HG03066 (cell line): ENCODE data around the gene WT1.
"Not testable (repeated sequence)": the region's sequence is repeated elsewhere in the genome, so short reads cannot be mapped to it uniquely, and the experiment has no call there.

ENCODE experiments used
- ATAC-seq: cut with Tn5 transposase; IDR thresholded peaks from one replicate; pipeline ENCODE4 v1.9.1; 2021; ENCODE audit warnings: low read depth; ENCODE audit not compliant: unreplicated experiment

WT1 gene

DNA sequence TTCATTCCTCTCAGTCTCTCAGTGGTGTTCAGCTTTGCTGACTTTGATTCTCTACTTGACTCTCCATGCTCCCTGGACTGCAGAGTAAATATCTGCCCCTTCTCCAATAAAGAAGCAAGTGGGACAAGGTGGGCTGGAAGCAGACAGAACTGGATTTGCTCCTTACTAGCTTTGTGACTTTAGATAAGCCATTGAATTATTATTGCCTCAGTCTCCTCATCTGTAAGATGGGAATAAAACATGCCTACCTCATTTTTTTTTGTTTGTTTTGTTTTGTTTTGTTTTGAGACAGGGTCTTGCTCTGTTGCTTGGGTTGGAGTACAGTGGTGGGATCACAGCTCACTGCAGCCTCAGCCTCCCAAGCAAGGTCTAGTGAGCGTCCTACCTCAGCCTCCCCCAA lies 44.6 kb downstream of the WT1 start:
- ATAC-seq: no peak

DNA sequence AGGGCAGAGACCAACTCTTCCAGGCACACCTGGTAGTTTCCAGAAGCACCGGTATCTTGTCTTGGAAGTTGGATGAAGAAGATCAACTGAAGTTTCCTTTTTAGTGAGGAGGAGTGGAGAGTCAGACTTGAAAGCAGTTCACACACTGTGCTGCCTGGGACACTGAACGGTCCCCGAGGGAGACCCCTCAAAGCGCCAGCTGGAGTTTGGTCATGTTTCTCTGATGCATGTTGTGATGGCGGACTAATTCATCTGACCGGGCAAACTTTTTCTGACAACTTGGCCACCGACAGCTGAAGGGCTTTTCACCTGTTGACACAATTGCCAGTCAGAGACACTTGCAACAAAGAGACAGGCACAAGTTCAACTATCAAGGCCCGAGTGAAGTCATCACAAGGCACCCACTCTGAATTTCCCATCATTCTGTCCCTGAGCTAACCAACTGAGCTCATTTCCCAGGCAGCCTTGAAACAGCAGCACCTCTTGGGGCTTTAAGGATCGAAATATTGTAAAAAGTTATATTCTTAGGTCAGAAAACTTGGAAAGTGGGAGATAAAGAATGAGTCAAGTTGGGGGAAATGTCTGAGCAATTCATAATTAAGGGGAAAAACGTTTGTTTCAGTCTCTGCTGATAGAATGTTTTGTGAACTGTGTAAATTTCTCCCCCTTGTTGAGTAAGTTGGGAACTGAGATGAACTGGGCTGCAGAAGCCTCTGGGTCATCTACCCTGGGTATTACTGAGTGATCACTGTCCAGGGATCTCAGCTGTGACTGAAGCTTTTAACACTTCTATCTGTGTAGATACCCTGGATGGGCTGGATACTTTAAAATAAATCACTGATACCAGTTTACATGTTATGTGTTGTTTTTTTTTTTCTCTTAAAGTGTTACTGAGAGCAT lies 46.2 kb downstream of the WT1 start:
- no peak for ATAC-seq

DNA sequence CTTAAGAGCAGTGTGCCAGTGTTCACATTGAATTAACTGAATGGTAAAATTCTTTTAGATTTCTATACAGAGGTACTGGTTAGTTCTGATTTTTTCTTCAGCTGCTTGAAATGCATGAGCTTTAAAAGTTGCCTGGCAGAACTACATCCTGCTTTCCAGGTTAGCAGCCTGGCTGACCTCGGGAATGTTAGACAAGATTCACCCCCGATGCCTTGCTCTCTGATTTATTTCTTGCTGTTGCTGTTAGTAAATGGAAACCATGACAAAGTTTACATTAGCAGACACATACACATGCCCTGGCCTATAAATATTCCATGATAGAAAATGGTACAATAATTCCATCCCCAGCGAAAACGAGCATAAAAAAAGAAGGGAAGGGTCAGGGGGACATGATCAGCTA lies 47.0 kb downstream of the WT1 start:
- no peak for ATAC-seq

DNA sequence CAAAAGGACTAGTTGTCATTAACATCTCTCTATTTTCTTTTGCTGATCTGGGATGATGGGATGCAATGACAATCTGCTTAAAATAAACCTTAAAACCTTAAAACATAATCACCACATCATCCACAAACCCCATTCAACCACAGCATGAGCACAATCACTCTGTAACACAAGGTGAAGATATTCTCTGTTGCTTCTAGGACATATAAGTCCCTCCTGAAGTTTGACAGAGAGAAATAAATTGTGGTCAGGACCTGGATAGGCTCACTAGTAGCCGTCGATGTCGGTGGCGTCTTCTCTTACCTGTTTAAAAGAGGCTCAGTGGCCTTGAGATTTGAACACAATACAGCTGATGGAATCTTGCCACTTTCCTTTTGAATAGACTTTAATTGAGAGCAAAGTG lies 47.9 kb downstream of the WT1 start:
- ATAC-seq: no peak

- no peak for ATAC-seq
Measured at GRCh38 chr11:32386770-32387377, 48.5 kb downstream of the WT1 start.

DNA sequence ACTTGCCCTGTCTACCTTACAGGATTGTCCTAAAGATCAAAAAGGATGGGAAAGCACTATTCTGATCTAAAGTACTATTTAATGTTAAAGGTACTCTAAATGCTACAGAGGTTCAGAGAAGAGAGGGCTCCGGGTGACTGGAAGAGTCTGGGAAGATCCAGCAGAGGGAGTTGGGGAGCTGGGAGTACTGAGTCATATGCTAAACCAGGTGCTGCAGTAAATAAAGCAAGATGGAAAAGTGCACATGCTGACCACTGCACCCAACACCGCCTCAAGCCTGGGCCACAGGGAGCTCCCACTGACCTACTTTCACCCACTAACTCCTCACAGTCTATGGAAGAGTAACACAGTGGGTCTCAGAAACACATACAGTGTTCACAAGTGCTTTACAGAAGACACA lies 49.3 kb downstream of the WT1 start:
- ATAC-seq: no peak

GRCh38 chr11:32382339-32383049 lies 52.8 kb downstream of the WT1 start:
- no peak for ATAC-seq

DNA sequence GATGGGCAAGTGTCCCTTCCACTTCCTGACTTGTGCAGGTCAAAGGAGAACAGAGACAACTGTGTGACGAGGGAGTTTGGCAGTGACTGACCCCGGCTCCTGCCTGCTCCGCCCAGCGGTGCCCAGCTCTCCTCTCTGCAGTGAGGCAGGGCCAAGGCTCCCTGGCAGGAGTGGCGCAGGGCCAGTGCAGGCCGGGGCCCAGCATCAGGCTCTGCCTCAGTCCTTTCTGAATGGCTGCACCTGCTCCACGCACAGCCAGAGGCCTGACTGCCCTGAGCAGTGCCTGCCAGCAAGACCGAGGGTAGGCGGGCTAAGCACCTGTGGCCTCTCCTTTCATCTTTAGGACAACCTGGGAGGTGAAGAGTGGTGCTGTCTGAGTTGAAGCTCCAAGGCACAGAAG lies 54.2 kb downstream of the WT1 start:
- ATAC-seq: no peak

DNA sequence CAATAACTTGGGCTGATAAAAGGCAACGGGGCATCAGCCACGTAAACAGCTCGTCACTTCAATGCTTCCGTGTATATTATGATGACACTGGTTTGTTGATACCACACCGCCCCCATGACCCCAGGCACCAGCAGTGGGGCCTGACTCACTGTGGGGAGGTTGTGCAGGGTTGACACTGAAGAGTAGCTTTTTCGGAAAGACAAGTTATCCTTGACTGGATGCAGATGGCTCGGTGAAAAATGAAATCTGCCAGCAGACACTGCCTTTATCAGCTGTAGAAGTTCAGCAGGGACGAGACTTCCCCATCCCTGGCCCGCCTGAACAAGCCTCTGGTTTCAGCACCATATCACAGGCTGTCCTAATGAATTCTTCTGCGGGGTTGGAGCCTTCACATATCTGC lies 55.6 kb downstream of the WT1 start:
- ATAC-seq: no peak

DNA sequence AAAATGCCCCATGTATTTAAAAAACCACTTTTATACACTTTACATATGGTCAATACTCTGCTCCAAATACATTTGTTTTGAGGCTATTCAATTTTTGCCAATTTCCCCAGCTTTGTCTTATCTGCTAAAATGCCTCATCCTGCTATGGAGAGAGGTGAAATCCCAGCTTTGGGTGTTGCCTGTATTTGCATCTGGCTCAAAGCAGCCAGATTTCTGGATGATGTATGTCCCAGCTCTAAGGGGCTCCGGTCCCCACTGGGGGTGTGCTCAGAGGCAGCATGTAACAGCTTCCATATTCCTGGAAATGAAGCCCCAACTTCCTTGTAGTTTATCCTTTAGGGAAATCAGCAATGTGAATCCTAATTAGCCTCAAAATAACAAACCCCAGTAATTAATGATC lies 59.5 kb downstream of the WT1 start:
- no peak for ATAC-seq

GRCh38 chr11:32374261-32374711 lies 61.1 kb downstream of the WT1 start:
- ATAC-seq: peak; percentile 78

DNA sequence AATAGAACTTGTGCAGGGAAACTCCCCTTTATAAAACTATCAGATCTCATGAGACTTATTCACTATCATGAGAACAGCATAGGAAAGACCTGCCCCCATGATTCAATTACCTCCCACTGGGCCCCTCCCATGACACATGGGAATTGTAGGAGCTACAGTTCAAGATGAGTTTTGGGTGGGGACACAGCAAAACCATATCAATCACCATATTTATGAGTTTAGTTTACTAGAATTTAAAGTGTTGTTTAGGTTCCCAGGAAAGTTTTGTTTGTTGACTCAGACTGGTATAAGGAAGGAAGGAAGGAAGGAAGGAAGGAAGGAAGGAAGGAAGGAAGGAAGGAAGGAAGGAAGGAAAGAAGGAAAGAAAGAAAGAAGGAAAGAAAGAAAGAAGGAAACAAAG lies 65.4 kb downstream of the WT1 start:
- not testable (repeated sequence) for ATAC-seq

DNA sequence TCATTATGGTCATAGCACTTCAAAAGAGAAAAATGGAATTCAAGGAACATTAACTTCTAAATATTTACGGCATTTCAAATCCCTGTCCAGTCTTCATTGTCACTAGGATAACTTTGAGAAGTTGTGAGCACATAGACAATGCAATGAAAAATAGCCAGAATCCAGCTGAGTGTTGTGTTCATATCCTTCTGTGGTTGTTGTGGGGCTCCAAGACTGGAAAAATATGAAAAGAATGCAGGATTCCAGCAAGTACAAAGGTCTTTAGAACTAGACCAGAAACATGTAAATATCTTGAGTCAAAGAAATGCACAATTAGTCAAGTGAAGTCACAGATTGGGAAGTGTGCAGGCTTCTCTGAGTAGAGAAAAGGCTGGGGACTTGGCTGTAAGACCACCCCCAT lies 68.7 kb downstream of the WT1 start:
- ATAC-seq: no peak

- no peak for ATAC-seq
Measured at GRCh38 chr11:32365192-32365591, 70.1 kb downstream of the WT1 start.

DNA sequence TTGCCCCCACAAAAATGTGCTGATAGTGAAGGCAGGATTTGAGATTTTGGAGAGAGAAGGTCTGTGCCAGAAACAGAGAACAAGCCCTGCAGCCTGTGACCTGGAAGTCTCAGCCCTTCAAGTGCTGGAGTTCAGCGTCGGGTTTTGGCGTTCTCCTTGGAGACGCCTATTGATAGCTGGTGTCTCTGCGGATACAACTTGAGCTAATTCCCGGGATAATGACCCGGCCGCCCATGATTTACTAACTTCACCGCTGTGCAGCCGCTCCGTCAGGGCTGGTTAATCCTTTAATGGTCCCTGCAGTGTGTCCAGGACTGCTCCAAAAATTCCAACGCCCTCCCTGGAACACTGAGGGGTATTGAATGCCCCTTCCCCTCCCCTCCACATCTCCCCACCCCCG lies 76.6 kb downstream of the WT1 start:
- no peak for ATAC-seq

DNA sequence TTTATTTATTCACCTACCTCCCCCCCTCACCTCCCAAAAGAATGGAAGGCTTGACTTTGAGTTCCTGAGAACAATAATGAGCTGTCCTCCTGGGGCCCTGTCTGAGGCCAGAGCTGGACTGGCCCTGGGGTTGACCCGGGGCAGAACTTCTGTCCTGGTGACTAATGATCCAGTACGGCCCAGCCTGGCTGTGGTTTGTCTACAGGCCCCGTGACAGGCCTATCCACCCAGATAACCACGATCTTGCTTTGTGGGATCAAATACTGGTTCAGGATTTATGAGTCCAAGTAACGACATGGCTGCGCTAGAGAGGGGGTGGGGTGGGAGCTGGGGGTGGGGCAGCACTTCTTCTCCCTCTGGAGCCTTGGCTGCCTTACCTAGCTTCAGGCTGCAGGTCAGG lies 81.5 kb downstream of the WT1 start:
- no peak for ATAC-seq

- ATAC-seq: no peak
Measured at GRCh38 chr11:32348502-32348901, 86.8 kb downstream of the WT1 start.

GRCh38 chr11:32344946-32345345 lies 90.4 kb downstream of the WT1 start:
- ATAC-seq: no peak

GRCh38 chr11:32343325-32344008 lies 91.9 kb downstream of the WT1 start:
- no peak for ATAC-seq

DNA sequence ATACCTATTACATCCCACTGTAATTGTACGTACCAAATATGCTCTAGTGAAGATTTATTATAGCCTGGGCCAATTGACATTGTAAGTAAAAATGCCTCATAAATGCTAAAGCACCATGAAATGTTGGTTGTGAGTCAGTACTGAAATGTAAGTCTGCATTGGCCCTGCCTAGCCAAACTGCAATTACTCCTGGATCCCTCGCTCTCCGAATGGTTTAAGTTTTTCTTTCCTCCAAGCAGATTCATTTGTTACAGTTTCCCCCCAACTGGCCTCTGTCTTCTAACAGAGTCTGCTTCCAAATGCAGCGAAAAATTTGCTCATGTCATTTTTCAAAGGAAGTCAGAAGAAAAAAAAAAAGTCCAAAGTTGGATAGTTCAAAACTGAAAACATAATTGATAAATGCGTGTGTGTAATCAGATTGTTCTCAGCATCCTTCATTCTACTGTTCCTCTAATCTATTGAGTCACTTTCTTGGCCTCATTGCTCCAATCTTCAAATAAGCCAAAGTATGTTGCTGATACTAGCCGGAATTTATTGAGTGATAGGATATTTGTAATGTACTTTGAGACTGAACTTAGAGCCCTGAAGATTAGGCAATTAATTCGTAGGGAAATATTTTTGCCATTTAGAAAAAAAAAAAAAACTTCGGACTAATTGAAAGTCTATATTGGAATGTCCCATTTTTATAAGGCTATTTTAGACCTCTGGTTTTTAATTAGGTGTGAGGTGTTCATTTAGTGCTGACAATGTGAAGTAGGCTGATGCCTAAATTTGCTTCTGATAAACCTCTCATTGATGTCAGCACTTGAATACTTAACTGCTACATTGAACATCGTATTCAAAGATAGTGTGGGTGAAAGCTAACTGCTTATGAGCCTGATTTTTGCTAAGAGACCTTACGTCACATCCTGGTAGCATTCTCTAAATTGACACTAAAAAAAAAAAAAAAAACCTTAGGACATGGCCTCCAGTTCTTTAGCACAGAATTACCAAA lies 93.4 kb downstream of the WT1 start:
- no peak for ATAC-seq
